Loucy (cell line): ENCODE measurements around the gene HSF2BP.

Experiments used
- CTCF ChIP-seq: fragments of 200-600 bp; sonication (generic); conservative IDR thresholded peaks from 2 replicates; pipeline ENCODE4 v1.5.1; 2014; ENCODE audit warnings: mild to moderate bottlenecking, antibody characterized with exemption, low read length
- EZH2phosphoT487 ChIP-seq: fragments of 200-600 bp; IDR thresholded peaks from 2 replicates; pipeline ENCODE4 v1.6.1; 2018; ENCODE audit warnings: antibody characterized with exemption, mild to moderate bottlenecking, moderate library complexity, borderline replicate concordance

- TF ChIP-seq EZH2phosphoT487 (no peak), CTCF (no peak)
Measured at GRCh38 chr21:43676391-43676790, 17.1 kb upstream of the HSF2BP start.
